Mucosa of descending colon (tissue), 3 donors: ENCODE measurements around the gene PIM3. TPM values are rescaled to one million over a fixed set of nuclear protein-coding genes. Genes with fewer than 3 reads are reported as not detected.
A peak's percentile ranks its signal among the peaks of the same experiment; 100 is the strongest.

Experiments
- ATAC-seq: fragments of 200-7000 bp; cut with Tn5 transposase; one replicate; pipeline ENCODE4 v1.9.1; 2020; ENCODE audit warnings: mild to moderate bottlenecking, moderate library complexity
- DNase-seq, 3 donors: peaks; one replicate each; pipeline ENCODE4 v3.0.0-alpha.2; 2020
- H3K36me3 ChIP-seq: fragments of 200-600 bp; one replicate; pipeline ENCODE4 v1.8.0; 2021; ENCODE audit warnings: low read depth, mild to moderate bottlenecking
- H3K4me1 ChIP-seq: fragments of 200-600 bp; one replicate; pipeline ENCODE4 v1.8.0; 2021; ENCODE audit warnings: low read depth, mild to moderate bottlenecking
- H3K4me3 ChIP-seq: fragments of 200-600 bp; one replicate; pipeline ENCODE4 v1.8.0; 2021; ENCODE audit warnings: mild to moderate bottlenecking
- H3K9me3 ChIP-seq: fragments of 200-600 bp; one replicate; pipeline ENCODE4 v1.8.0; 2021; ENCODE audit warnings: mild to moderate bottlenecking
- intact Hi-C, 2 donors: fragments of 100-400 bp; cut with DNase I in 1 of 2; cut with micrococcal nuclease in 1 of 2; formaldehyde crosslinking; loops; one replicate each; pipeline versions ENCODE4 v1.11.0 to v1.11.1; 2022; cut with DNase I, micrococcal nuclease
- total RNA-seq, 3 donors: library from RNA; stranded (reverse); fragmentation: NEBNext Ultra II Directional in 2 of 3; extraction: Animal tissue kit (Norgen Biotek cat#: 25700) in 2 of 3; gene quantifications; one replicate each; pipeline versions ENCODE4 v1.2.1 to v1.2.4, GENCODE V29; 2021 to 2023
- TF ChIP-seq, protein P1 (sequence below): fragments of 200-600 bp; IDR thresholded peaks from one replicate; pipeline ENCODE4 v1.8.0; 2022; ENCODE audit warnings: antibody characterized with exemption, mild to moderate bottlenecking
- donor health status: DM: no; HTN: no; CAD: no; lungs with moderate emphysema.
- donor health status: DM: no; HTN: no; CAD: no.
- donor health status: DM: no; HTN: yes; CAD: no.

Gene PIM3
- total RNA-seq, 3 donors from 2014 or later: 56.4 to 106 (median 58.7) TPM

DNA sequence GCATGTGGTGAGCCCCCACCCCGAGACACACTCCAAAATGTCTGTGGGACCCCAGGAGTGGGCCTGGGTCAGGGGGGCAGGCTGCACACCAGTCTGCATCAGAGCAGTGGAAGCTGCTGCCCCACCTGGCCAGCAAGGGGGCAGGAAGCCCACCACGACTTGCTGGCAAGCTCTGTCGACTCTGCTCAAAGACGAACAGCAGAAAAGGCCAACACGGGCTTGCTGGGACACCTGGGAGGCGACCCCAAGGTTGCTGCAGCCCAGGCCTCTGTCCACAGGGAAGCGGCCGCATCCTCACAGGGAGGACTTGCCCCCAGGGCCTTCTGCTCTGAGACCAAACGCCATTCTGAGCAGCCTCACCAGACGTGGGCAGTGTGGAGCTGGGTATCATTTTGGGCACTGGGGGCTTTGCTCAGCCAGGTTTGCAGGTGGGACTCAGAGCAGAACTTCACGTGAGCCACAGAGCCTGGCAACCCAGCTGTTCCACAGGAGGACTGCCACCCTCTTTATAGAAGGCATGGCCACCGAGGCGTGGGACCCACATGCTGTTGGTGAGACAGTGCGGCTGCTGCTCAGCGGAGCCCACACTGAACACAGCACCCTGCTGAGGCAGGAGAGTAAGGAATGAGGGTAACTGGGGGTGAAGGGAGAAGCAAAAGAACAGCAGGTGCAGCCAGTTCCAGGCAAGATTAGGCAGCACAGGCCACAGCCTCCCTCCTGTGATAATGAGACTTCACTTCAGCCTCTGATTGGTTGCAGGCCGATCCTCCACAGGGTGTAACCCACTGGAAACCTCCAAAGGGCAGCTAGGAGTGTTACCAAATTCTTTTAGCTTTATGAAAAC lies 41.0 kb downstream of the PIM3 start:
- intact Hi-C loops: no loop called here
- DNase-seq (no peak), ATAC-seq (no peak)
- H3K4me3 ChIP-seq: no peak overlapping the region
- H3K9me3 ChIP-seq: no peaks in the 10 kb centered on the region
- peaks cover 5% of the 10 kb centered on the region for H3K4me1 ChIP-seq
- no peaks in the 10 kb centered on the region for H3K36me3 ChIP-seq
- TF ChIP-seq, protein P1, sequence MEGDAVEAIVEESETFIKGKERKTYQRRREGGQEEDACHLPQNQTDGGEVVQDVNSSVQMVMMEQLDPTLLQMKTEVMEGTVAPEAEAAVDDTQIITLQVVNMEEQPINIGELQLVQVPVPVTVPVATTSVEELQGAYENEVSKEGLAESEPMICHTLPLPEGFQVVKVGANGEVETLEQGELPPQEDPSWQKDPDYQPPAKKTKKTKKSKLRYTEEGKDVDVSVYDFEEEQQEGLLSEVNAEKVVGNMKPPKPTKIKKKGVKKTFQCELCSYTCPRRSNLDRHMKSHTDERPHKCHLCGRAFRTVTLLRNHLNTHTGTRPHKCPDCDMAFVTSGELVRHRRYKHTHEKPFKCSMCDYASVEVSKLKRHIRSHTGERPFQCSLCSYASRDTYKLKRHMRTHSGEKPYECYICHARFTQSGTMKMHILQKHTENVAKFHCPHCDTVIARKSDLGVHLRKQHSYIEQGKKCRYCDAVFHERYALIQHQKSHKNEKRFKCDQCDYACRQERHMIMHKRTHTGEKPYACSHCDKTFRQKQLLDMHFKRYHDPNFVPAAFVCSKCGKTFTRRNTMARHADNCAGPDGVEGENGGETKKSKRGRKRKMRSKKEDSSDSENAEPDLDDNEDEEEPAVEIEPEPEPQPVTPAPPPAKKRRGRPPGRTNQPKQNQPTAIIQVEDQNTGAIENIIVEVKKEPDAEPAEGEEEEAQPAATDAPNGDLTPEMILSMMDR: no peak

DNA sequence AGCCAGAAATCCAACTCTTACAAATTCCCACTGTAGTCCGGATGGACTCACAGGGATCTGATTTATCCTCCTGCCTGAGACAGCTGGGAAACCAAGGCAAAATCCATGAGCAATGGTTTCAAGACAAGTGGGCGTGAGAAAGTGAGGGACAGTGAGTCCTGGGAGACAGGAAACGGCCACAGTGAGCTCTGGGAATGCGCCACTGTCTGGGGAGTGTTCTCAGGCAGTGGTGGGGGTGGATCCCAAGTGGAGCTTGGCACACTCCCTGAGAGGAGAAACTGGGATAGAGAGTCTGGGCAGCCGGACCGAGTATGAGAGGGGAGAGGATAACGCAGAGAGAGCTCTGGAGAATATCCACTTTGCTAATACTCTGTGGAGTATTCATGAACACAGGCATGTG lies 42.2 kb downstream of the PIM3 start:
- H3K9me3 ChIP-seq: no peaks in the 10 kb centered on the region
- H3K4me1 ChIP-seq: peaks cover 4% of the 10 kb centered on the region
- H3K4me3 ChIP-seq: no peak overlapping the region
- DNase-seq: no peak
- no peaks in the 10 kb centered on the region for H3K36me3 ChIP-seq
- no peak for ATAC-seq
- TF ChIP-seq, protein P1: no peak
- intact Hi-C loops: no loop called here

DNA sequence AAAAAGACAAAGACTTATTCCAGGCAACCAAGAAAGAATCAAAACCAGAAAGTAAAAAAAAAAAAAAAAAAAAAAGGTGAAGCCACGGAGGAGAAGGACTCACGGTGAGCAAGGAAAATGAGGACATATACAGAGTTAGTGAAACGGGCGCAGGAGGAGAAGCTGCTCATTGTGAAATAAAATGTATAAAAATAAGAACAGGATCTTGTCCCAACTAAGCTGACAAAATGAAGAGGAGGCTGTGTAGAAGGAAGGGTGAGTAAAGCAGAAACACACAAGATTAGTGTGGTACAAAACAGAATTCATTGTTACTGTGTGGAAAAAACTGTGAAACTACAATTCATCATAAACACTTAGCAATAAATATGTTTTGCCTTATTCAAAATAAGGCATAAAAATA lies 44.3 kb downstream of the PIM3 start:
- TF ChIP-seq, protein P1: no peak
- intact Hi-C loops: no loop called here
- Histone ChIP-seq H3K36me3 (no peaks in the 10 kb centered on the region), H3K4me3 (no peak overlapping the region), H3K9me3 (no peaks in the 10 kb centered on the region), H3K4me1 (peaks cover 4% of the 10 kb centered on the region)
- DNase-seq (no peak), ATAC-seq (no peak)

DNA sequence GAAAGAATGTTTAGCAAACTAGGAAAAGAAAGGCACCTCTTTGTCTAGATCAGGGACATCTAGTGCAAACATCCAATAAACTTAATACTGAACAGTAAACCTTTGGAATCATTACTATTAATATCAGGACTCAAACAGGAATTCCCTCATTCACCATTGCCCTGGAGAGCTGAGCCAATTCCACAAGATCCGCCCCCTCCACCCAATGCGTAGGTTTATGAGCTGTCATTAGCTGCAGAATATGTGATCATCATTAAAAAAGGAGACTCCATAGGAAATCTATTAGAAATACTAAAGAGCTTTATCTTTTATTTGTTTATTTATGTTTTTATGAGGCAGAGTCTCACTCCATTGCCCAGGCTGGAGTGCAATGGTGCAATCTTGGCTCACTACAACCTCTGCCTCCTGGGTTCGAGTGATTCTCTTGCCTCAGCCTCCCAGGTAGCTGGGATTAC lies 46.5 kb downstream of the PIM3 start:
- H3K4me3 ChIP-seq: no peak overlapping the region
- H3K4me1 ChIP-seq: peaks cover 8% of the 10 kb centered on the region
- H3K9me3 ChIP-seq: no peaks in the 10 kb centered on the region
- ATAC-seq (no peak), DNase-seq (no peak)
- intact Hi-C loops: no loop called here
- no peaks in the 10 kb centered on the region for H3K36me3 ChIP-seq
- TF ChIP-seq, protein P1: no peak

DNA sequence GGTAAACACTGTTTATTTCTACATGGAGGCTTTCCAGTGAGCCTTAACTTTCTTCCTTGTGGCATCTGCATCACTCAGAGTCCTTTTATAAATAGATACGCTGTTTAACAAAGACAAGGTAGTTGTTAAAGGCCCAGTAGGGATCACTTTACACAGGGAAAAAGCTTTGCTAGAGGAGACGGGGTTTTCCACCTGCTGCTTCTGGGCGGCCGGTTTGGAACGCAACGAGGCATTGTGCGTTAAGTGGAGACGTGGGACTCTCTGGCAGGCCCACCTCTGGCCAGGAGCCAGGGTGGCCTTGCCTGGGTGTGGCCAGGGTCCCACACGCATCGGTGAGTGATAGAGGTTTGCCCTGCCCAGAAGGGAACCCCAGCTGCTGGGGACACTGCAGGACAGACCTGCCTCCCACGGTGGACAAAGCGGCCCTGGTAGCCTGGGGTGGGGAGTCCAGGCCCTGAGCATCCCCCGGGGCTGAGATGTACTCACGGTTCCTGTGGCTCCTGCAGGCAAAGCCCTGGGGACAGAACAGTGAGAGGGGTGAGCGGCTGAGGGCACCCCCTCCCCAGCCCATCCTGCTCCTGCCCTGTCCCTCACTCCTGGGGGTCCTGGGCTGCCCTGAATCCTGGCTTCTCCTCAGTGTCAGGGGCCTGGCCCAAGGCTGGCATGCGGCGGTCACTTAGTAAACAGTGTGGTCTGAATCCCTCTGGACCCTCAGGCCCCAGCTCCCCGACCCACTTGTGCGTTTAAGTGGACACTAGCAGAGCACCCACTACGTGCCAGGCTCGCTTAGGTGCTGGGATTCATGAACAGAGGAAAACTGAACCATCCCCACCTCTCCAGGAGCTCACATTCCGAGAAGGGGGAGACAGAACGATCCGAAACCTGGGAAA lies 47.8 kb downstream of the PIM3 start:
- H3K4me1 ChIP-seq: peaks cover 8% of the 10 kb centered on the region
- intact Hi-C loops: no loop called here
- peak in 1 of 3 donors; percentile 30 for DNase-seq
- TF ChIP-seq, protein P1: no peak
- no peaks in the 10 kb centered on the region for H3K36me3 ChIP-seq
- ATAC-seq: no peak
- no peak overlapping the region for H3K4me3 ChIP-seq
- H3K9me3 ChIP-seq: no peaks in the 10 kb centered on the region
